Measurements from ENCODE around the gene ECPAS. TPM values are rescaled to one million over a fixed set of nuclear protein-coding genes. Genes with fewer than 3 reads are reported as not detected.

ECPAS gene
- total RNA-seq, 4 donors from 2014 or later, result 53.5 to 75.7 (median 66.1) TPM

DNA sequence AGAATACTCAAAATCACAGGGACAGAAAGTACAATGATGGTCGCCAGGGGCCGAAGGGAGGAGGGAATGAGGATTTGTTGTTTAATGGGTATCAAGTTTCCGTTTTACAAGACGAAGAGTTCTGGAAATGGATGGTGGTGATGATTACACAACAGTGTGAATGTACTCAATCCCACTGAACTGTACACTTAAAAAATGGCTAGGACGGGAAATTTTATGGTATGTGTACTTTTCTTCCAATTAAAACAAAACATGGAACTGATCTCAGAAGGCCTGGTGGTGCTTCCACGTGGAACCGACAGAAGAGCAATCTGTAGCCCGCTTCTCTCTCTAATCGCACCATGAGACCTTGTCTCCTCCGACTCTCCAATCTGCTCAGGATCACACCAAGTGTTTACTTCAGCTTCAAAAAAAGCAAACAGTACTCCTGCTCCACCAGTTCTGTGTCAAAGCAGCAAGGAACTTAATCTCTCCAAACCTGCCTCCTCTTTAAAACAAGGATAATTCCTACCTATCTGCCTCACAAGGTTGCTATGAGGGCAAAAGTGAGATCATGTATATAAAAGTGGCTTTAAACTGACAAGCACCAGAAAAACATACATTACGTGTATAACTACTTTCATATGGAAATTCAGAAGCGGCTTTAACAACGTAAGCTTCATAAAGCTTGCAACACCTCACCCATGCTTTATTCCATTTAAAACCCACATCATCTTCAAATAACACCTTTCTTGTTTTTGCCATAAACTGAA lies 2.1 kb downstream of the ECPAS start:
- no peak for TF ChIP-seq POLR2A (IDR thresholded peaks at IDR 0.05)
- TF ChIP-seq, protein P1, sequence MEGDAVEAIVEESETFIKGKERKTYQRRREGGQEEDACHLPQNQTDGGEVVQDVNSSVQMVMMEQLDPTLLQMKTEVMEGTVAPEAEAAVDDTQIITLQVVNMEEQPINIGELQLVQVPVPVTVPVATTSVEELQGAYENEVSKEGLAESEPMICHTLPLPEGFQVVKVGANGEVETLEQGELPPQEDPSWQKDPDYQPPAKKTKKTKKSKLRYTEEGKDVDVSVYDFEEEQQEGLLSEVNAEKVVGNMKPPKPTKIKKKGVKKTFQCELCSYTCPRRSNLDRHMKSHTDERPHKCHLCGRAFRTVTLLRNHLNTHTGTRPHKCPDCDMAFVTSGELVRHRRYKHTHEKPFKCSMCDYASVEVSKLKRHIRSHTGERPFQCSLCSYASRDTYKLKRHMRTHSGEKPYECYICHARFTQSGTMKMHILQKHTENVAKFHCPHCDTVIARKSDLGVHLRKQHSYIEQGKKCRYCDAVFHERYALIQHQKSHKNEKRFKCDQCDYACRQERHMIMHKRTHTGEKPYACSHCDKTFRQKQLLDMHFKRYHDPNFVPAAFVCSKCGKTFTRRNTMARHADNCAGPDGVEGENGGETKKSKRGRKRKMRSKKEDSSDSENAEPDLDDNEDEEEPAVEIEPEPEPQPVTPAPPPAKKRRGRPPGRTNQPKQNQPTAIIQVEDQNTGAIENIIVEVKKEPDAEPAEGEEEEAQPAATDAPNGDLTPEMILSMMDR (IDR thresholded peaks at IDR 0.05), result no peak
- intact Hi-C loops (cut with DNase I; ENCODE audit: low total_unique reads), result no loop called here
- no peak for DNase-seq (ENCODE audit: low spot score in 2 of 2)
- WGBS, 2 donors, result 38% methylated on average over 13 of the region's 13 CpGs
- no peak overlapping the region for H3K4me3 ChIP-seq (ENCODE audit: low read depth, poor library complexity, severe bottlenecking)

DNA sequence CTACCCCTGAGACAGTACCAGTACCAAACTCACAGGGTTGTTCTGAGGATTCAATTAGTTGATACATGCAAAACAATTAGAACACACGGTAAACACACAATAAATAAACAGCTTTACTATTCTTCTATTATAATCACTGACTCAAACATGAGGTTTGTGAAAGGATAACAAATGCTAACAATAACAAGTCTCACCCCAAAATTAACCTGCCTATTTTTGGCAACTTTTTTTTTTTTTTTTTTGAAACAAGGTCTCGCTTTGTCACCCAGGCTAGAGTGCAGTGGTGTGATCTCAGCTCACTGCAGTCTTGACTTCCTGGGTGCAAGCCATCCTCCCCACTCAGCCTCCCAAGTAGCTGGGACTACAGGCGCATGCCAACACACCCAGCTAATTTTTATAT lies 6.5 kb downstream of the ECPAS start:
- no peak overlapping the region for H3K4me3 ChIP-seq (ENCODE audit: low read depth, poor library complexity, severe bottlenecking)
- intact Hi-C loops (cut with DNase I; ENCODE audit: low total_unique reads), result no loop called here
- no peak for TF ChIP-seq POLR2A (IDR thresholded peaks at IDR 0.05)
- TF ChIP-seq, protein P1 (IDR thresholded peaks at IDR 0.05), result no peak
- 91 to 93% methylated on average over 3 of the region's 3 CpGs for WGBS, 2 donors
- DNase-seq (ENCODE audit: low spot score in 2 of 2), result no peak

GRCh38 chr9:111475195-111475594 lies 9.0 kb downstream of the ECPAS start:
- H3K4me3 ChIP-seq (ENCODE audit: low read depth, poor library complexity, severe bottlenecking), result no peak overlapping the region
- intact Hi-C loops (cut with DNase I; ENCODE audit: low total_unique reads), result no loop called here
- TF ChIP-seq, protein P1 (IDR thresholded peaks at IDR 0.05), result no peak
- no peak for TF ChIP-seq POLR2A (IDR thresholded peaks at IDR 0.05)
- no peak for DNase-seq (ENCODE audit: low spot score in 2 of 2)
- 71 to 88% methylated on average over 2 of the region's 2 CpGs for WGBS, 2 donors

GRCh38 chr9:111474385-111474784 lies 9.8 kb downstream of the ECPAS start:
- H3K4me3 ChIP-seq (ENCODE audit: low read depth, poor library complexity, severe bottlenecking), result no peak overlapping the region
- WGBS, 2 donors, result 91 to 94% methylated on average over 3 of the region's 3 CpGs
- no peak for DNase-seq (ENCODE audit: low spot score in 2 of 2)
- TF ChIP-seq, protein P1 (IDR thresholded peaks at IDR 0.05), result no peak
- TF ChIP-seq POLR2A (IDR thresholded peaks at IDR 0.05), result no peak
- intact Hi-C loops (cut with DNase I; ENCODE audit: low total_unique reads), result no loop called here

GRCh38 chr9:111467778-111468367 lies 16.3 kb downstream of the ECPAS start:
- TF ChIP-seq, protein P1 (IDR thresholded peaks at IDR 0.05), result no peak
- no peak for TF ChIP-seq POLR2A (IDR thresholded peaks at IDR 0.05)
- 90 to 92% methylated on average over 4 of the region's 4 CpGs for WGBS, 2 donors
- DNase-seq (ENCODE audit: low spot score in 2 of 2), result no peak
- no peak overlapping the region for H3K4me3 ChIP-seq (ENCODE audit: low read depth, poor library complexity, severe bottlenecking)
- intact Hi-C loops (cut with DNase I; ENCODE audit: low total_unique reads), result no loop called here

Measured in lower leg skin (tissue), 4 donors.